Activated B cell treated with CpG ODN at 0.5 μM for 24 hours (primary cell): Measurements from ENCODE around the gene SDR42E2. TPM values are rescaled to one million over a fixed set of nuclear protein-coding genes. Genes with fewer than 3 reads are reported as not detected.
"Not testable (repeated sequence)": the region's sequence is repeated elsewhere in the genome, so short reads cannot be mapped to it uniquely, and the experiment has no call there.

ENCODE experiments used
- ATAC-seq: fragments of 200-7000 bp; cut with Tn5 transposase; one replicate; pipeline ENCODE4 v1.10.0; 2021; ENCODE audit warnings: low read depth, mild to moderate bottlenecking, moderate library complexity
- CTCF ChIA-PET: fragments of 350-600 bp; sonication (Branson Sonifier 250); formaldehyde crosslinking; loops from one replicate; lab custom pipeline; 2021; ENCODE audit warnings: antibody characterized with exemption; lab: Charles Lee
- POLR2A ChIA-PET: fragments of 350-600 bp; sonication (Branson Sonifier 250); formaldehyde crosslinking; loops from one replicate; lab custom pipeline; 2021; ENCODE audit warnings: antibody characterized with exemption; lab: Charles Lee
- DNase-seq: peaks from one replicate; pipeline ENCODE4 v3.0.0; 2022
- H3K27ac Mint-ChIP-seq: one replicate; pipeline ENCODE4 v1.8.0; 2020; ENCODE audit warnings: mixed read lengths
- H3K27me3 Mint-ChIP-seq: one replicate; pipeline ENCODE4 v1.8.0; 2021; ENCODE audit warnings: mixed read lengths
- H3K36me3 Mint-ChIP-seq: one replicate; pipeline ENCODE4 v1.8.0; 2021; ENCODE audit warnings: low read depth, mixed read lengths
- H3K4me1 Mint-ChIP-seq: one replicate; pipeline ENCODE4 v1.8.0; 2021; ENCODE audit warnings: mixed read lengths
- H3K4me3 Mint-ChIP-seq: one replicate; pipeline ENCODE4 v1.8.0; 2020; ENCODE audit warnings: mild to moderate bottlenecking, mixed read lengths
- H3K9me3 Mint-ChIP-seq: one replicate; pipeline ENCODE4 v1.8.0; 2020; ENCODE audit warnings: mixed read lengths
- intact Hi-C: fragments of 100-400 bp; cut with micrococcal nuclease; formaldehyde crosslinking; loops from one replicate; pipeline ENCODE4 v1.15.1; 2024
- total RNA-seq: library from RNA; stranded (reverse); gene quantifications from 2 replicates; pipeline ENCODE4 v1.2.3, GENCODE V29; 2022
- TF ChIP-seq, protein P1 (sequence below): fragments of 200-600 bp; IDR thresholded peaks from one replicate; pipeline ENCODE4 v1.8.0; 2022; ENCODE audit warnings: antibody characterized with exemption, mild to moderate bottlenecking

The SDR42E2 gene
- total RNA-seq, 1 donor from 2014 or later = 0.18 TPM

DNA sequence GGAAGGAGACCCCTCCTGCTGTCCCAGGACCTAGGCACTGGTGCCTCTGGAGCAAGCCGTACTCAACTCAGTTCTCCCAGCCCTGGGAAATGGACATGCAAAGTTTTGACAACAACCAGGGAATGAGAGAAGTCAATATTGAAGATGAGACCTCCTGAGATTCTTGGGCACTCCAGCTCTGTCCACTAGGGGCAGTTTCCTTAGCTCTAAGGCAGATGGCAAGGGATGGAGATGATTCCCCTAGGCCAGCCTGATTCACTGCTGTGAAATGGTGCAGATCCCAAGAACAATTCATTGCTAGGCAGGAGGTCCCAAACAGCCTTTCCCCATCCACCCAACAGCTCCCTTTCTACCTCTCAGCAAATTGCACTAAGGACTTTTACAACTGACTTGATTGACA lies 20.5 kb upstream of the SDR42E2 start:
- Mint-ChIP-seq H3K27me3 (peaks cover 17% of the 10 kb centered on the region), H3K9me3 (no peaks in the 10 kb centered on the region), H3K27ac (no peak overlapping the region), H3K4me1 (no peaks in the 10 kb centered on the region), H3K4me3 (no peak overlapping the region), H3K36me3 (no peaks in the 10 kb centered on the region)
- CTCF ChIA-PET = interaction anchor here (0.7 to 1.4 kb wide), 3 partner anchors 9 to 62 kb away, joined by 3 to 4 read pairs (median 3); no protein-coding TSS in a partner anchor
- ATAC-seq = no peak
- no peak for DNase-seq
- TF ChIP-seq, protein P1, sequence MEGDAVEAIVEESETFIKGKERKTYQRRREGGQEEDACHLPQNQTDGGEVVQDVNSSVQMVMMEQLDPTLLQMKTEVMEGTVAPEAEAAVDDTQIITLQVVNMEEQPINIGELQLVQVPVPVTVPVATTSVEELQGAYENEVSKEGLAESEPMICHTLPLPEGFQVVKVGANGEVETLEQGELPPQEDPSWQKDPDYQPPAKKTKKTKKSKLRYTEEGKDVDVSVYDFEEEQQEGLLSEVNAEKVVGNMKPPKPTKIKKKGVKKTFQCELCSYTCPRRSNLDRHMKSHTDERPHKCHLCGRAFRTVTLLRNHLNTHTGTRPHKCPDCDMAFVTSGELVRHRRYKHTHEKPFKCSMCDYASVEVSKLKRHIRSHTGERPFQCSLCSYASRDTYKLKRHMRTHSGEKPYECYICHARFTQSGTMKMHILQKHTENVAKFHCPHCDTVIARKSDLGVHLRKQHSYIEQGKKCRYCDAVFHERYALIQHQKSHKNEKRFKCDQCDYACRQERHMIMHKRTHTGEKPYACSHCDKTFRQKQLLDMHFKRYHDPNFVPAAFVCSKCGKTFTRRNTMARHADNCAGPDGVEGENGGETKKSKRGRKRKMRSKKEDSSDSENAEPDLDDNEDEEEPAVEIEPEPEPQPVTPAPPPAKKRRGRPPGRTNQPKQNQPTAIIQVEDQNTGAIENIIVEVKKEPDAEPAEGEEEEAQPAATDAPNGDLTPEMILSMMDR = no peak
- POLR2A ChIA-PET = no interaction called here
- intact Hi-C loops = no loop called here

DNA sequence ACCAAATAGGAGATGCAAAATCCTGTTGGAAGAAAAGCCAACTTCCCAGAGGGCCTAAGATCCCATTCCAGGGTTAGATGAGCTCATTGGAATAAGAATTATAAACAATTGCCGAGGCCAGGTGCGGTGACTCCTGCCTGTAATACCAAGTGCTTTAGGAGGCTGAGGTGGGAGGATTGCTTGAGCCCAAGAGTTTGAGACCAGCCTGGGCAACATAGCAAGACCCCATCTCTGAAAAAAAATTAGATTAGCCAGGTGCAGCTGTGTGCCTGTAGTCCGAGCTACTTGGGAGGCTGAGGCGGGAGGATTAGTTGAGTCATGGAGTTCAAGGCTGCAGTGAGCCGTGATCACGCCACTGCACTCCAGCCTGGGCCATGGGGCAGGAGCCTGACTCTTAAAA lies 17.8 kb upstream of the SDR42E2 start:
- DNase-seq = no peak
- Mint-ChIP-seq H3K4me3 (no peak overlapping the region), H3K27ac (no peak overlapping the region), H3K36me3 (no peaks in the 10 kb centered on the region), H3K4me1 (no peaks in the 10 kb centered on the region), H3K9me3 (no peaks in the 10 kb centered on the region), H3K27me3 (peaks cover 15% of the 10 kb centered on the region)
- ATAC-seq = no peak
- TF ChIP-seq, protein P1 = no peak
- intact Hi-C loops = no loop called here
- POLR2A ChIA-PET = no interaction called here
- CTCF ChIA-PET = no interaction called here

DNA sequence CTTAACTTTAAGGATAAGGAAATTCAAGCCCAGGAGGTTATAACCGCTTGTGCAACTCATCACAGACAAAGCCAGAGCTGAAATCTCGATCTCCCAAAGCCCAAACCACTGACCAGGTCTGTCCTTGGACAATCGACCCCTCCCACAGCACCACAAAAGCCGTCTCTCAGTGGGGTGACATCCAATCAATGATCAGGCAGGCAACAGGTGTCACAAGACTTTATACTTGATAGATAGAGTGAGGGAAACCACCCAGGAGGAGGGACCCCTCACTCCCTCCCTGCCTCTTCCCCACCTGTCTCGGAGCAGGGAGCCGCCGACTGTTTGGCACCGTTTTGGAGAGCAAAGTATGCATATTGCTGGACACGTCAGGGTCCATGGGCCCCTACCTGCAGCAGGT lies 14.5 kb upstream of the SDR42E2 start:
- ChIA-PET CTCF (no interaction called here), POLR2A (no interaction called here)
- Mint-ChIP-seq H3K4me3 (no peak overlapping the region), H3K36me3 (no peaks in the 10 kb centered on the region), H3K4me1 (no peaks in the 10 kb centered on the region), H3K9me3 (no peaks in the 10 kb centered on the region), H3K27ac (no peak overlapping the region), H3K27me3 (no peaks in the 10 kb centered on the region)
- intact Hi-C loops = no loop called here
- TF ChIP-seq, protein P1 = no peak
- DNase-seq = no peak
- ATAC-seq = no peak

DNA sequence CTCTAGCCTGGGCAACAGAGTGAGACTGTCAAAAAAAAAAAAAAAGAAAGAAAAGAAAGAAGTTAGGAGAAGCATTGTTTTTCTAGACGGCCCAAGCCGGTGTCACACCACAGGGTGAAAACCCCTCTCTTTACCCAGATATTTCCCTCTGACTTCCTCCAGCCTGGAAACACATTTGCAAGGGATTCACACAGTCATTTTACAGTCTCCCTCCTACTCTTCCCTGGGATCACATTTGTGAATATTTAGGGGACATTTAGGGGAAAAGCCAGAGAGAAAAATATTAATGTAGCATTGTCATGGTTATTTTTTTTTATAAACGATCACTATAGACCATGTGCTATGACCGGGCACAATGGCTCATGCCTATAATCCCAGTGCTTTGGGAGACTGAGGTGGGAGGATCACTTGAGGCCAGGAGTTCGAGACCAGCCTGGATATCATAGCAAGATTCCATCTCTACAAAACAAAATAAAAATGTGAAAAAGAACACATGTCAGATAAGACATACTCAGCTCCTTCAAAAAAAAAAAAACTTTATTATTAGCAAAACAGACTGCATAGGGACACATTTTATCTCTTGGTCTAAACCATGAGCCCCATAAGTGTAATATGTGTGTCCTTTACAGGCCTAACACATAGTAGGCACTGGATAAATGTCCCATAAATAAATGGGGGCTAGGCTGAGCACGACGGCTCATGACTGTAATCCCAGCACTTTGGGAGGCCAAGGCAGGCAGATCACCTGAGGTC lies 10.9 kb upstream of the SDR42E2 start:
- Mint-ChIP-seq H3K27me3 (no peaks in the 10 kb centered on the region), H3K9me3 (no peaks in the 10 kb centered on the region), H3K4me3 (no peak overlapping the region), H3K4me1 (no peaks in the 10 kb centered on the region), H3K27ac (no peak overlapping the region), H3K36me3 (no peaks in the 10 kb centered on the region)
- TF ChIP-seq, protein P1 = no peak
- ATAC-seq (no peak), DNase-seq (no peak)
- intact Hi-C loops = no loop called here
- CTCF ChIA-PET = no interaction called here
- POLR2A ChIA-PET = no interaction called here

DNA sequence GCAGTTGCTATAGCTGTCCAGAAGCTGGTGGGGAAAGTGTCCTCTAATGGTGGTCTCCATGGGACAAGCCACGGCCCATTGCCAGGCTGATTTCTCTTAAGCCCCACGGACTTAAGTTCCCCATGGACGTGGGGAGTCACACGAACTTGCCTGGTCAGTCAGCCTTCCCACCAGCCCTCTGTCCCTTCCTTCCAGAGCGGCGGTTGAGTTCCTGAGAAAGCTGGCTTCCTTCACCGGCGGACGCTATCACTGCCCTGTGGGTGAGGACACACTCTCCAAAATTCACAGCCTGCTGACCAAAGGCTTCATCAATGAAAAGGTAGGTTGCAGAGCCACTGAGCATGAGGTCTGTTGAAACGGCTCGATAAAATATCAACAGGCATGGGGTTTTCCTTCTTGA lies 10.0 kb upstream of the SDR42E2 start:
- ChIA-PET CTCF (no interaction called here), POLR2A (no interaction called here)
- Mint-ChIP-seq H3K27me3 (no peaks in the 10 kb centered on the region), H3K27ac (no peak overlapping the region), H3K4me1 (no peaks in the 10 kb centered on the region), H3K9me3 (no peaks in the 10 kb centered on the region), H3K4me3 (no peak overlapping the region), H3K36me3 (no peaks in the 10 kb centered on the region)
- DNase-seq = no peak
- no peak for ATAC-seq
- intact Hi-C loops = no loop called here
- TF ChIP-seq, protein P1 = no peak

DNA sequence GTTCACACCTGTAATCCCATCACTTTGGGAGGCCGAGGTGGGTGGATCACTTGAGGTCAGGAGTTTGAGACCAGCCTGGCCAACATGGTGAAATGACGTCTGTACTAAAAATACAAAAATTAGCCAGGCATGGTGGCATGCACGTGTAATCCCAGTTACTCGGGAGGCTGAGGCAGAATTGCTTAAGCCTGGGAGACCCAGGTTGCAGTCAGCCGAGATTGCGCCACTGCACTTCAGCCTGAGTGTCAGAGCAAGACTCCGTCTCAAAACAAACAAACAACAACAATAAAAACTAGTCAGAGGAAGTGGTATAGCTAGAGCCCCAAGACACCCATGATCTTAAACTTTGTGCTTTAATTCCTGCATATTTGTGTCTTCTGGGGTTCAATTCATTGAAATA lies 9.2 kb upstream of the SDR42E2 start:
- H3K4me1 Mint-ChIP-seq, intact Hi-C loops, H3K27me3 Mint-ChIP-seq, H3K27ac Mint-ChIP-seq, H3K9me3 Mint-ChIP-seq, POLR2A ChIA-PET, H3K36me3 Mint-ChIP-seq, ATAC-seq, CTCF ChIA-PET, H3K4me3 Mint-ChIP-seq, DNase-seq: not testable (repeated sequence)
